Measurements from ENCODE around the gene CADM1. TPM values are rescaled to one million over a fixed set of nuclear protein-coding genes. Genes with fewer than 3 reads are reported as not detected.

The CADM1 gene
- total RNA-seq, 1 donor from 2014 or later: 41.7 TPM

DNA sequence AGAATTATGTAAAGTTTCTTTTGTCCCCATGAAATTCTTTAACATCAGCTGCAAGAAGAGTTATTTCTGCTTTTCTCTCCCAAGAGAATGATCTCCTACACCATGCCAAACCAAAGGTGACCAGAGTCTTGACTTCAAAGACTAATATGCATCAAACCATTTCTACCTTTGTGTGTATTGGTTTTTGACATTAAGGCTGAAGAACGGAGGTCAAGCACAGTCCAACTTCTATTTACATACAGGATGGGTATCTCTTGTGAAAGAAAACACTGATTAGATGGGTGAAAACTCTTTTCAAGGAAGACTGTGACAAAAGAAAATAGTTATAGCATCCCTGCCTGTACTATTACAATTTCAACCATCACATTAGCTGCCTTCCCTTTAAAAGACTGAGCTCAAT, 256.3 kb downstream of the CADM1 start:
- no peaks in the 10 kb centered on the region for H3K36me3 ChIP-seq (ENCODE audit: control insufficient read depth, insufficient read depth, low read length)
- DNase-seq (ENCODE audit: low read depth): no peak
- H3K4me3 ChIP-seq (ENCODE audit: low read depth, low read length): no peak overlapping the region
- H3K27me3 ChIP-seq (ENCODE audit: control insufficient read depth, insufficient read depth, low read length): no peaks in the 10 kb centered on the region
- TF ChIP-seq, protein P1, sequence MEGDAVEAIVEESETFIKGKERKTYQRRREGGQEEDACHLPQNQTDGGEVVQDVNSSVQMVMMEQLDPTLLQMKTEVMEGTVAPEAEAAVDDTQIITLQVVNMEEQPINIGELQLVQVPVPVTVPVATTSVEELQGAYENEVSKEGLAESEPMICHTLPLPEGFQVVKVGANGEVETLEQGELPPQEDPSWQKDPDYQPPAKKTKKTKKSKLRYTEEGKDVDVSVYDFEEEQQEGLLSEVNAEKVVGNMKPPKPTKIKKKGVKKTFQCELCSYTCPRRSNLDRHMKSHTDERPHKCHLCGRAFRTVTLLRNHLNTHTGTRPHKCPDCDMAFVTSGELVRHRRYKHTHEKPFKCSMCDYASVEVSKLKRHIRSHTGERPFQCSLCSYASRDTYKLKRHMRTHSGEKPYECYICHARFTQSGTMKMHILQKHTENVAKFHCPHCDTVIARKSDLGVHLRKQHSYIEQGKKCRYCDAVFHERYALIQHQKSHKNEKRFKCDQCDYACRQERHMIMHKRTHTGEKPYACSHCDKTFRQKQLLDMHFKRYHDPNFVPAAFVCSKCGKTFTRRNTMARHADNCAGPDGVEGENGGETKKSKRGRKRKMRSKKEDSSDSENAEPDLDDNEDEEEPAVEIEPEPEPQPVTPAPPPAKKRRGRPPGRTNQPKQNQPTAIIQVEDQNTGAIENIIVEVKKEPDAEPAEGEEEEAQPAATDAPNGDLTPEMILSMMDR (IDR thresholded peaks at IDR 0.05; ENCODE audit: insufficient read depth, low read length, poor library complexity, severe bottlenecking): no peak

DNA sequence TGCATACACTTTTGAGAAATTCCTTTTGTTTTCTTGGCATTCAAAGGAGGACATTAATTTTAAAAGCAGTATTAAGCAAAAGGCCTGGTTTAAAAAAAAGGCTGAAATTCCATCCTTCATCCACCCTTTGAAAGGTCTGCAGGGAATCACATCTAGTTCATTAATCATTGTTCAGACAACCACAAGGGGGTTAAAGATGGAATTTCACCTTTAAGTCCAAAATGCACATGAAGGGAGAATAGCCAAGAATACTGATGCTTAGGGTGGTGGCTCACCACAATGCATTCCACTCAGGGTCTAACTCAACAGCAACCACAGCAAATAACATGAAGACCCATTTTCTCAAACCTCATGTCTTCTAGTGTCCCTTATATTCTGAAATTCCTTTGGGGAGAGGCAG, 256.9 kb downstream of the CADM1 start:
- H3K36me3 ChIP-seq (ENCODE audit: control insufficient read depth, insufficient read depth, low read length): no peaks in the 10 kb centered on the region
- TF ChIP-seq, protein P1 (IDR thresholded peaks at IDR 0.05; ENCODE audit: insufficient read depth, low read length, poor library complexity, severe bottlenecking): no peak
- no peaks in the 10 kb centered on the region for H3K27me3 ChIP-seq (ENCODE audit: control insufficient read depth, insufficient read depth, low read length)
- DNase-seq (ENCODE audit: low read depth): peak; percentile 39
- no peak overlapping the region for H3K4me3 ChIP-seq (ENCODE audit: low read depth, low read length)

DNA sequence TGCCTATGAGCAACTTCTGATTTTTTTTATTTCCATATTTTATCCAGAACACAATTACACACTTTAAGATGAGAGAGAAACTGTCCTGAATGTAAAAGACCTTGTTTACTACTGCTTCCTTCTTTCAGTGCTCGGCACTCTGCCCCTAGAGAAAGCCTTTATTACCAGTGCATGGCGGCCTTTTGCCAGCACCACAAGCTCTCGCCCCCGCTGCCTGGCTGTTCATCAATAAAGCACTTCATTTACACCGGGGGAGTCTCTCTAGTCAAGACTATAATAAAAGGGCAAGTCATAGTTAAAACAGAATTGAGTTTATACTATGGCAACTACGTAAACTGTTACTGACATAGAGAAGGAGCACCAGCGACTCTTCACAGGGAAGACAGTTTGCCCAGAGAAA, 259.5 kb downstream of the CADM1 start:
- TF ChIP-seq, protein P1 (IDR thresholded peaks at IDR 0.05; ENCODE audit: insufficient read depth, low read length, poor library complexity, severe bottlenecking): no peak
- DNase-seq (ENCODE audit: low read depth): no peak
- no peaks in the 10 kb centered on the region for H3K36me3 ChIP-seq (ENCODE audit: control insufficient read depth, insufficient read depth, low read length)
- no peak overlapping the region for H3K4me3 ChIP-seq (ENCODE audit: low read depth, low read length)
- H3K27me3 ChIP-seq (ENCODE audit: control insufficient read depth, insufficient read depth, low read length): no peaks in the 10 kb centered on the region

DNA sequence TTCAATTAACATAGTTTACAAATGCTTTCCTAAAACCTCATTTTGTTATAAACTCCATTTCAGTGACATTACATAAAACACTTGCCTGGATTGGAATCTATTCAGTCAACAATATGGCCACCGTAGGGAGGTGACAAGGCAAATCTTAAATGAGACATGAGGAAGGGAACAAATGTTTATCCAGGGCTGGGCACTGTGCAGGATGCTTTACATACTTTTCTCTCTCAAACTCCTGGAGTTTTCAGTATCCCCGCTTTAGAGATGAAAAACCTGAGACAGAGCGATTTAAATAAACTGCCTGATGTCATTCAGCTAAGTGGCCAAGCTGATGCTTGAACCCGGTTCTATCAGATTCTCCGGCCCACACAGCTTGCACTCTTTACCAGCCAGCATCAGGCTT, 259.9 kb downstream of the CADM1 start:
- H3K4me3 ChIP-seq (ENCODE audit: low read depth, low read length): no peak overlapping the region
- DNase-seq (ENCODE audit: low read depth): no peak
- no peaks in the 10 kb centered on the region for H3K36me3 ChIP-seq (ENCODE audit: control insufficient read depth, insufficient read depth, low read length)
- TF ChIP-seq, protein P1 (IDR thresholded peaks at IDR 0.05; ENCODE audit: insufficient read depth, low read length, poor library complexity, severe bottlenecking): no peak
- no peaks in the 10 kb centered on the region for H3K27me3 ChIP-seq (ENCODE audit: control insufficient read depth, insufficient read depth, low read length)

DNA sequence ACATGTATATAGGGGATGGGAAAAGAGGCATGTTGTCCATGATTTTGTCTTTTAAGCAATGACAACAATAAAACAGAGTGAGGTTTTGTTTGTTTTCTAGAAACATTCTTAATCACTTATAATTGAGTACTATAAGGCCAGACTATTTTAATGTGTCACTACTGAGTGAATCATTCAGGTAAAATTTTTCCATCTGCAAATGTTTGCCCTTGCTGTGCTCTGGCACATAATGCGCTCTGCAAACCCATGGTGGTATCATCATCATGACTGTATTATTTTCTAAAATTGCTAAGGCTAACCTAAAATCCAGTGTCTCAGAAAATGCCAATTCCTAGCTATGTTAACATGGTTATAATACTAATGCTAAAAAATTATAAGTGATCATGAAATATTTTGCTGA, 261.2 kb downstream of the CADM1 start:
- H3K27me3 ChIP-seq (ENCODE audit: control insufficient read depth, insufficient read depth, low read length): no peaks in the 10 kb centered on the region
- H3K4me3 ChIP-seq (ENCODE audit: low read depth, low read length): no peak overlapping the region
- no peaks in the 10 kb centered on the region for H3K36me3 ChIP-seq (ENCODE audit: control insufficient read depth, insufficient read depth, low read length)
- TF ChIP-seq, protein P1 (IDR thresholded peaks at IDR 0.05; ENCODE audit: insufficient read depth, low read length, poor library complexity, severe bottlenecking): no peak
- DNase-seq (ENCODE audit: low read depth): no peak

DNA sequence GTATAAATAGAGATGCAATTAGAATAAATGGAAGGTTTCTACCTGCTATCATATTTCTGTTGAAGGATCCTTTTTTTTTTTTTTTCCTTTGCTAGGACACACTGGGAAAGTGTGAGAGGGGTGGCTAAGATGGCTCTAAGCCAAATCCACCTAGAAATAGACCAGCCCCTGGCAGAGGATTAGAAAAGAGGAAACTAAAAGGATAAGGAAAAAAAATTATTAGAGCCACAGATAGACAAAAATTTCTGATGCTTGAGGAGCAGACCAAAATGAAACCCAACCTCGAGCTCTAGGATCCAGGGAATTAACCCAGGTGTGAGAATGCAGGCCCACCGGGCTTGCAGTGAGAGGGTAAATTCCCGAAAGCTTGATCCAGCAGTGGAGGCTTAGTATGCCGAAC, 262.3 kb downstream of the CADM1 start:
- DNase-seq (ENCODE audit: low read depth): no peak
- H3K27me3 ChIP-seq (ENCODE audit: control insufficient read depth, insufficient read depth, low read length): no peaks in the 10 kb centered on the region
- no peaks in the 10 kb centered on the region for H3K36me3 ChIP-seq (ENCODE audit: control insufficient read depth, insufficient read depth, low read length)
- TF ChIP-seq, protein P1 (IDR thresholded peaks at IDR 0.05; ENCODE audit: insufficient read depth, low read length, poor library complexity, severe bottlenecking): no peak
- H3K4me3 ChIP-seq (ENCODE audit: low read depth, low read length): no peak overlapping the region
